ENCODE data around the gene NACC2. TPM values are rescaled to one million over a fixed set of nuclear protein-coding genes. Genes with fewer than 3 reads are reported as not detected.

The NACC2 gene
- total RNA-seq, 4 donors from 2014 or later, result 26.0 to 51.7 (median 43.5) TPM

DNA sequence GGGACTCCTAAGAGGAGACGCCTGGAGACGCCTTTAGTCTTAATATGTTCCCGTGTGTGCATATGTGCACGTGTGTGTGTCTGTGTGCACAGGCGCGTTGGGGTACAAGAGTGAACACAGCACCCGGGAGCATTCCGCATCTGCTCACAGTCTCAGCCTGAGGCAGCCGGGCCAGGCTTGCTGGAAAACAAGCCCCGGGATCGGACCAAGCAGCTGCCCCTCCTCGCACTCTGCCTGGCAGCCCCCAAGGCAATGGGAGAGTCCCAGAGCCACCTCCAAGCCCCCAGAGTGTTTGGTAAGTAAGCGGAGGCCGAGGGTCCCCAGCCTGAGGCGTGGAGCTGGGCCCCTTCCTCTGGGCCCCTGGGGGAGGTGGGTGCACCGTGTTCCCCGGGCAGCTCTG, 106.6 kb downstream of the NACC2 start:
- TF ChIP-seq, protein P1, sequence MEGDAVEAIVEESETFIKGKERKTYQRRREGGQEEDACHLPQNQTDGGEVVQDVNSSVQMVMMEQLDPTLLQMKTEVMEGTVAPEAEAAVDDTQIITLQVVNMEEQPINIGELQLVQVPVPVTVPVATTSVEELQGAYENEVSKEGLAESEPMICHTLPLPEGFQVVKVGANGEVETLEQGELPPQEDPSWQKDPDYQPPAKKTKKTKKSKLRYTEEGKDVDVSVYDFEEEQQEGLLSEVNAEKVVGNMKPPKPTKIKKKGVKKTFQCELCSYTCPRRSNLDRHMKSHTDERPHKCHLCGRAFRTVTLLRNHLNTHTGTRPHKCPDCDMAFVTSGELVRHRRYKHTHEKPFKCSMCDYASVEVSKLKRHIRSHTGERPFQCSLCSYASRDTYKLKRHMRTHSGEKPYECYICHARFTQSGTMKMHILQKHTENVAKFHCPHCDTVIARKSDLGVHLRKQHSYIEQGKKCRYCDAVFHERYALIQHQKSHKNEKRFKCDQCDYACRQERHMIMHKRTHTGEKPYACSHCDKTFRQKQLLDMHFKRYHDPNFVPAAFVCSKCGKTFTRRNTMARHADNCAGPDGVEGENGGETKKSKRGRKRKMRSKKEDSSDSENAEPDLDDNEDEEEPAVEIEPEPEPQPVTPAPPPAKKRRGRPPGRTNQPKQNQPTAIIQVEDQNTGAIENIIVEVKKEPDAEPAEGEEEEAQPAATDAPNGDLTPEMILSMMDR (IDR thresholded peaks at IDR 0.05 in 4 of 5, conservative IDR thresholded peaks at IDR 0.05 in 1 of 5), result no peak
- no peak for TF ChIP-seq POLR2A (IDR thresholded peaks at IDR 0.05)
- DNase-seq (no peak), ATAC-seq (no peak)
- no peaks in the 10 kb centered on the region for H3K9me3 ChIP-seq
- H3K4me1 ChIP-seq, result peaks cover 21 to 22% of the 10 kb centered on the region in 2 donors
- in situ Hi-C loops (cut with MboI; ENCODE audit: low sequenced_read_pairs in 4 of 4) (no loop called here), intact Hi-C loops (cut with DNase I; ENCODE audit: low total_unique reads) (no loop called here)
- no peak overlapping the region for H3K27ac ChIP-seq
- no peaks in the 10 kb centered on the region for H3K36me3 ChIP-seq
- H3K4me3 ChIP-seq, result no peak overlapping the region
- H3K27me3 ChIP-seq, result peaks cover 0 to 11% (median 0%) of the 10 kb centered on the region in 3 donors

DNA sequence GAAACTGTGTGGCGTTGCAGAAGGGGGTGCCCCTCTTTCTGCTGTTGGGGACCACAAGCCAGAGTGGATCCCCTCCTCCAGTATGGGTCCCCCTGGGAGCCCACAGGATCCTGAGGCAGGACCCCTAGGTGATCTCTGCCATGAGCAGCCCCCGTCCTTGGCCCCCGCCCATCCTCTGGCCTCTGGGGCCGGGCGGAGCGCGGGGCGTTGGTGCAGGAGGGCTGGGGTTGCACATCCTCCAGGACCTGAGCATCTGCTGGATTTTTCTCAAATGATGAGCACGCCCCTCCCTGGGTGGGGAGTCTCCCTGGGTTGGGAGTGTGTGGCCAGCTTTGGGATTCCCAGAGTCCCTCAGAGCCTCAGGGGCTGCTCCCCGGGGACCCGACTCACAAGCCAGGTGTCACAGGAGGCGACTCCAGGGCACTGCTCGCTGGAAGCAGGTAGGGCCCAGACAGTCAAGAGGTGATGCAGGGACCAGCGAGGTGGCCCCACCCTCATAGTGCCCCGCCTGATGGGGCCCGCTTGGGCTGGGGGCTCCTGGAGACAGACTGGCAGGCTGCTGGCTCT, 107.2 kb downstream of the NACC2 start:
- H3K4me1 ChIP-seq, result peaks cover 16 to 20% of the 10 kb centered on the region in 2 donors
- DNase-seq, result no peak
- H3K27ac ChIP-seq, result no peak overlapping the region
- no peak for ATAC-seq
- intact Hi-C loops (cut with DNase I; ENCODE audit: low total_unique reads) (no loop called here), in situ Hi-C loops (cut with MboI; ENCODE audit: low sequenced_read_pairs in 4 of 4) (no loop called here)
- no peaks in the 10 kb centered on the region for H3K36me3 ChIP-seq
- no peaks in the 10 kb centered on the region for H3K9me3 ChIP-seq
- no peak for TF ChIP-seq POLR2A (IDR thresholded peaks at IDR 0.05)
- TF ChIP-seq, protein P1 (IDR thresholded peaks at IDR 0.05 in 4 of 5, conservative IDR thresholded peaks at IDR 0.05 in 1 of 5), result no peak
- H3K4me3 ChIP-seq, result no peak overlapping the region
- H3K27me3 ChIP-seq, result peaks cover 0 to 11% (median 0%) of the 10 kb centered on the region in 3 donors

DNA sequence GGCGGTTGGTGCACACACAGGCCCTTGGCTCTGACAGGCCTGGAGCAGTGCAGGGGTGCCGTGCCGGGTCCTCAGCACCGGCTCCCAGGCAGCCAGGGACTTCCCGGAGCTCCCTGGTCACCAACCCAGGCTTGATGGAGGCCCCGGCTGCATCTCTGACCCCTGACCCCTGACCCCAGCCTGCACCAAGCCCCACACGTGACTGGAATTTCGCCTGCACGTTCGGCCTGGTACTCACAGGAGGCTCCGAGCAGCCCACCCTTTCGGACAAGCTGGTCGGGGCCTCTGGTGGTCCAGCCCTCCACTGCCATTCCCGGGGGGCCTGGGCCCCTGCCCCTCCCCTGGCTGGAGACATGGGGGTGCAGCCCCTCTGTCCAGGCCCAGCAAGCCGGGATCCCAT, 108.5 kb downstream of the NACC2 start:
- TF ChIP-seq, protein P1 (IDR thresholded peaks at IDR 0.05 in 4 of 5, conservative IDR thresholded peaks at IDR 0.05 in 1 of 5), result no peak
- no peak for TF ChIP-seq POLR2A (IDR thresholded peaks at IDR 0.05)
- no peaks in the 10 kb centered on the region for H3K36me3 ChIP-seq
- intact Hi-C loops (cut with DNase I; ENCODE audit: low total_unique reads), result no loop called here
- no peak overlapping the region for H3K27ac ChIP-seq
- DNase-seq (no peak), ATAC-seq (no peak)
- peaks cover 6 to 9% of the 10 kb centered on the region in 2 donors for H3K4me1 ChIP-seq
- H3K4me3 ChIP-seq, result no peak overlapping the region
- H3K9me3 ChIP-seq, result no peaks in the 10 kb centered on the region
- in situ Hi-C loops (cut with MboI; ENCODE audit: low sequenced_read_pairs in 4 of 4), result no loop called here
- H3K27me3 ChIP-seq, result peaks cover 0 to 11% (median 0%) of the 10 kb centered on the region in 3 donors

DNA sequence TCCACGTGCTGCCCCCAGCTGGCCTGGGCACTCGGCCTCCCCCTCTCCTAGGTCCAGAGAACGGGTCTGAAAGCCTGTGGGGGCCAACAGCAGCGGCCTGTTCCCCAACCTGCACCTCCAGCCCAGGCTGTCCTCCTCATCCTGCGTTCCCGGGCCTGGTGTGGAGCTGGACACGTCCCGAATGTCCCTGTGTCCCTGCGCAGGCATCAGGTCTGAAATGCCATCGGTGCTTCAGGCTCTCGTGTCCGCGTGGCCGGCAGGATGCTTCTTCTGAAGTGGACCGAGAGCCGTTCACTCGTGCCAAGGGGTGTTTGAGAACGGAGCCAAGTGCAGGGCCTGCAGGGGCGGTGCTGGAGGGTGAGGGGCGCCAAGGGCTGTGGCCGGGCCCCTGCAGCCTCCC, 109.2 kb downstream of the NACC2 start:
- in situ Hi-C loops (cut with MboI; ENCODE audit: low sequenced_read_pairs in 4 of 4) (no loop called here), intact Hi-C loops (cut with DNase I; ENCODE audit: low total_unique reads) (no loop called here)
- Histone ChIP-seq H3K27me3 (peaks cover 0 to 11% (median 0%) of the 10 kb centered on the region in 3 donors), H3K36me3 (no peaks in the 10 kb centered on the region), H3K9me3 (no peaks in the 10 kb centered on the region), H3K4me1 (peaks cover 11 to 13% of the 10 kb centered on the region in 2 donors), H3K27ac (no peak overlapping the region), H3K4me3 (no peak overlapping the region)
- no peak for TF ChIP-seq POLR2A (IDR thresholded peaks at IDR 0.05)
- TF ChIP-seq, protein P1 (IDR thresholded peaks at IDR 0.05 in 4 of 5, conservative IDR thresholded peaks at IDR 0.05 in 1 of 5), result no peak
- no peak for DNase-seq
- ATAC-seq, result no peak

DNA sequence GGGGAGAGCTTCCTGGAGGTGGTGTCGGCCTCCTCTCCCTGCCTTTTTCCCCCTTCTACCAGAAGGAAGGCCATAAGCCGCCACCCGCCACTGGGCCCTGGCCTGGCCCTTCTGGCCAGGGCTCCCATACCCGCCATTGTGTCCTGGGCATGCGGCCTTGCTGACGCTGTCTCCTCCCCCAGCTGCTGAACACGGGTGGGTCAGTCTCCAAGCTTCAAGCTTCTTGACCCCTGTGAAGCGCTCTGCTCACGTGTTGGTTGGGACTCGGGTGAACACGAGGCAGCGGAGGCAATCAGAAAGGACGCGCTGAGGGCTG, 109.7 kb downstream of the NACC2 start:
- no peak for ATAC-seq
- no peak overlapping the region for H3K4me3 ChIP-seq
- H3K4me1 ChIP-seq, result peaks cover 15 to 16% of the 10 kb centered on the region in 2 donors
- H3K36me3 ChIP-seq, result no peaks in the 10 kb centered on the region
- H3K27me3 ChIP-seq, result peaks cover 0 to 10% (median 0%) of the 10 kb centered on the region in 3 donors
- H3K27ac ChIP-seq, result no peak overlapping the region
- TF ChIP-seq, protein P1 (IDR thresholded peaks at IDR 0.05 in 4 of 5, conservative IDR thresholded peaks at IDR 0.05 in 1 of 5), result no peak
- TF ChIP-seq POLR2A (IDR thresholded peaks at IDR 0.05), result no peak
- in situ Hi-C loops (cut with MboI; ENCODE audit: low sequenced_read_pairs in 4 of 4), result no loop called here
- DNase-seq, result no peak
- H3K9me3 ChIP-seq, result no peaks in the 10 kb centered on the region
- intact Hi-C loops (cut with DNase I; ENCODE audit: low total_unique reads), result no loop called here

All from gastrocnemius medialis (tissue), 4 donors.